Mammary epithelial cell (primary cell): Measurements from ENCODE around the gene HAPLN2.

ENCODE experiments used
- EZH2 ChIP-seq: IDR thresholded peaks from 2 replicates; pipeline ENCODE4 v1.6.1; 2012; ENCODE audit warnings: low read length, inconsistent platforms, borderline replicate concordance
- TF ChIP-seq, protein P1 (sequence below), 2 donors: IDR thresholded peaks in 1 of 2; conservative IDR thresholded peaks in 1 of 2; 2 replicates each; pipeline ENCODE4 v1.5.1; 2011 to 2012; ENCODE audit warnings: inconsistent platforms in 2 of 2, low read length in 2 of 2, mild to moderate bottlenecking in 2 of 2, control low read depth in 1 of 2, low read depth in 1 of 2; ENCODE audit not compliant: insufficient read depth in 1 of 2; ENCODE audit errors: extremely low read depth in 1 of 2

DNA sequence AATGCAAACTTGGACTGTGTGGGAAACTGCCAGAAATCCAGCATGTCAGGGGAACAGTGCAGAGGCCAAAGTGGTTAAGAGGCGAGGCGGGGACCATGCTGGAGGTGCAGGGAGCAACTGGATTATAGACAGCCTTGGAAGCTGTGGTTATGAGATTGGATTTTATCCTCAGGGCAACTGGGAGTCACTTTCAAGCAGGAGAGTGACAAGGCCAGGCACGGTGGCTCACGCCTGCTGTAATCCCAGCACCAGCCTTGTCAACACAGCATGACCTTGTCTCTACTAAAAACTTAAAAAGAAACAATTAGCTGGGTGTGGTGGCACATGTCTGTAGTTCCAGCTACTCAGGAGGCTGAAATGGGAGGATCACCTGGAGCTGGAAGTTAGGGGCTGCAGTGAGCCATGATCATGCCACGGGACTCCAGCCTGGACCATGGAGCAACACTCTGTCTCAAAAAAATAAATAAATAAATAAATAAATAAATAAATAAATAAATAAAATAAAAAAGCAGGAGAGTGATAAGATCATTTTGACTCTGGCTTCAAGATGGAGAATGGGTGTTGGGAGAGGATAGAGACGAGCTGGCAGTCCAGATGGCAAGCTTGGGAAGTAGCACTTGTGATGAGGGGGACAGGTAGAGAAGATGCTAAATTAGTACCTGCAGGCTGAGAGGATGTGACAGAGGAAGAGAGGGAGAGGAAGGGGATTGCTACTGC, 3.5 kb downstream of the HAPLN2 start:
- TF ChIP-seq, protein P1, sequence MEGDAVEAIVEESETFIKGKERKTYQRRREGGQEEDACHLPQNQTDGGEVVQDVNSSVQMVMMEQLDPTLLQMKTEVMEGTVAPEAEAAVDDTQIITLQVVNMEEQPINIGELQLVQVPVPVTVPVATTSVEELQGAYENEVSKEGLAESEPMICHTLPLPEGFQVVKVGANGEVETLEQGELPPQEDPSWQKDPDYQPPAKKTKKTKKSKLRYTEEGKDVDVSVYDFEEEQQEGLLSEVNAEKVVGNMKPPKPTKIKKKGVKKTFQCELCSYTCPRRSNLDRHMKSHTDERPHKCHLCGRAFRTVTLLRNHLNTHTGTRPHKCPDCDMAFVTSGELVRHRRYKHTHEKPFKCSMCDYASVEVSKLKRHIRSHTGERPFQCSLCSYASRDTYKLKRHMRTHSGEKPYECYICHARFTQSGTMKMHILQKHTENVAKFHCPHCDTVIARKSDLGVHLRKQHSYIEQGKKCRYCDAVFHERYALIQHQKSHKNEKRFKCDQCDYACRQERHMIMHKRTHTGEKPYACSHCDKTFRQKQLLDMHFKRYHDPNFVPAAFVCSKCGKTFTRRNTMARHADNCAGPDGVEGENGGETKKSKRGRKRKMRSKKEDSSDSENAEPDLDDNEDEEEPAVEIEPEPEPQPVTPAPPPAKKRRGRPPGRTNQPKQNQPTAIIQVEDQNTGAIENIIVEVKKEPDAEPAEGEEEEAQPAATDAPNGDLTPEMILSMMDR (conservative IDR thresholded peaks at IDR 0.05 in 1 of 2, IDR thresholded peaks at IDR 0.05 in 1 of 2; ENCODE audit: extremely low read depth in 1 of 2, insufficient read depth in 1 of 2, low read depth in 1 of 2, low read length in 2 of 2), result no peak
- no peak for TF ChIP-seq EZH2
